ENCODE results near the gene ASAP2. TPM values are rescaled to one million over a fixed set of nuclear protein-coding genes. Genes with fewer than 3 reads are reported as not detected.

Gene ASAP2
- polyA plus RNA-seq, 3 donors, result 0.08 to 1.1 (median 0.20) TPM

DNA sequence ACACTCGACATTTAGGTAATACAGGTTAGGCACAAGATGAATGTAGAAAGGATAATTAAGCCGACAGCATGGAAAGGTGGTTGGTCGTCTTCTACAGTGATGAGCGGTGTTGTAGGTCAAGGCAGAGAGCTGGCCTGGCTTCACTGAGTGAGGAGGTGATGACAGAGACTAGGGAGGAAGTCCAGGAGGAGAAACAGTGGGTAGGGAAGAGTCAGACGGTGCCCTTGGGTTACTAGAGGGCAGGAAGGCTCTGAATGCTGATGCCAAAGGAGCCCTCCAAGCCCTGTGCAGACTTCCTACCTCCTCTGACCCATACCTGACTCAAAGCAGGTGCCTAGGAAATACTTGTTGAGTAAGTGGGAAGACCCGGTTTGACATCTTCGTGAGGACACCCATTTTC is 116.0 kb downstream of the ASAP2 start:
- H2AFZ ChIP-seq (ENCODE audit: insufficient read depth, low read depth, low read length, poor library complexity, severe bottlenecking), result no peak overlapping the region
- no peaks in the 10 kb centered on the region for H3K79me2 ChIP-seq (ENCODE audit: insufficient read depth, low read length)
- H3K9me3 ChIP-seq (replicated peaks in 1 of 2; ENCODE audit: control insufficient read depth in 1 of 2, insufficient read depth in 1 of 2, low read length in 2 of 2), result no peaks in the 10 kb centered on the region
- intact Hi-C loops (cut with micrococcal nuclease), result no loop called here
- Mint-ChIP-seq H3K36me3 (peaks cover 2 to 7% of the 10 kb centered on the region in 2 donors), H3K4me3 (no peak overlapping the region), H3K27me3 (ENCODE audit: low read depth in 3 of 3) (peaks cover 0 to 2% (median 1%) of the 10 kb centered on the region in 3 donors), H3K9me3 (no peaks in the 10 kb centered on the region), H3K27ac (no peak overlapping the region), H3K4me1 (peaks cover 10% of the 10 kb centered on the region)
- no peak for DNase-seq
- H3K36me3 ChIP-seq (replicated peaks in 1 of 2; ENCODE audit: control insufficient read depth in 1 of 2, insufficient read depth in 2 of 2, low read length in 2 of 2), result no peaks in the 10 kb centered on the region
- no peak overlapping the region for H3K27ac ChIP-seq (ENCODE audit: low read depth in 1 of 2, low read length in 2 of 2)
- no peaks in the 10 kb centered on the region for H4K20me1 ChIP-seq (ENCODE audit: insufficient read depth, low read length)
- WGBS (ENCODE audit: insufficient coverage), result 95% methylated on average over 6 of the region's 7 CpGs
- H3K9ac ChIP-seq (ENCODE audit: insufficient read depth, low read length, poor library complexity, severe bottlenecking), result no peak overlapping the region
- no peak overlapping the region for H3K4me2 ChIP-seq (replicated peaks; ENCODE audit: extremely low read depth, low read length, poor library complexity, severe bottlenecking)
- H3K27me3 ChIP-seq (ENCODE audit: control insufficient read depth in 2 of 2, insufficient read depth in 2 of 2, low read length in 2 of 2), result no peaks in the 10 kb centered on the region
- no peak overlapping the region for H3K4me3 ChIP-seq (replicated peaks in 1 of 3; ENCODE audit: low read depth in 2 of 3, low read length in 3 of 3)
- TF ChIP-seq, protein P1, sequence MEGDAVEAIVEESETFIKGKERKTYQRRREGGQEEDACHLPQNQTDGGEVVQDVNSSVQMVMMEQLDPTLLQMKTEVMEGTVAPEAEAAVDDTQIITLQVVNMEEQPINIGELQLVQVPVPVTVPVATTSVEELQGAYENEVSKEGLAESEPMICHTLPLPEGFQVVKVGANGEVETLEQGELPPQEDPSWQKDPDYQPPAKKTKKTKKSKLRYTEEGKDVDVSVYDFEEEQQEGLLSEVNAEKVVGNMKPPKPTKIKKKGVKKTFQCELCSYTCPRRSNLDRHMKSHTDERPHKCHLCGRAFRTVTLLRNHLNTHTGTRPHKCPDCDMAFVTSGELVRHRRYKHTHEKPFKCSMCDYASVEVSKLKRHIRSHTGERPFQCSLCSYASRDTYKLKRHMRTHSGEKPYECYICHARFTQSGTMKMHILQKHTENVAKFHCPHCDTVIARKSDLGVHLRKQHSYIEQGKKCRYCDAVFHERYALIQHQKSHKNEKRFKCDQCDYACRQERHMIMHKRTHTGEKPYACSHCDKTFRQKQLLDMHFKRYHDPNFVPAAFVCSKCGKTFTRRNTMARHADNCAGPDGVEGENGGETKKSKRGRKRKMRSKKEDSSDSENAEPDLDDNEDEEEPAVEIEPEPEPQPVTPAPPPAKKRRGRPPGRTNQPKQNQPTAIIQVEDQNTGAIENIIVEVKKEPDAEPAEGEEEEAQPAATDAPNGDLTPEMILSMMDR (IDR thresholded peaks at IDR 0.05), result no peak
- H3K4me1 ChIP-seq (ENCODE audit: control insufficient read depth in 1 of 2, insufficient read depth in 2 of 2, low read length in 2 of 2), result no peaks in the 10 kb centered on the region

DNA sequence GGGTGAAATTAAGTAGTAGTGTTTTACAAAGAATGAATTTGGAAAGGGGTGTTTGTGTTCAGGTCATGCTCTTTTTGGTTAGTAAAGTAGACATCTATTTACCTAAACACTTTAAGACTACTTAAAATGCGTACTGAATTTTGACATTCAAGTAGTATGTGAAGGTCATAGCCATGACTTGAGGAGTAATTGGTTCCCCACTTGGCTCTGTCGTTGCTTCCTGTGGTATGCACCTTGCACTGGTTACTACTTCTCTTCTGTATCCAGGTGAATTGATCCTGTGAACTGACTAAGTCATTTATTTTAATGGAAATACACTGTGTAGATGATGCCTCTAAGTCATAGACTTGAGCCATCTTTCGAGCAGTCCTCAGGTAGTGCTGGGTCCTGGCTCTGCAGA is 118.8 kb downstream of the ASAP2 start:
- H3K27ac ChIP-seq (ENCODE audit: low read depth in 1 of 2, low read length in 2 of 2), result no peak overlapping the region
- Mint-ChIP-seq H3K4me1 (peaks cover 20% of the 10 kb centered on the region), H3K27me3 (ENCODE audit: low read depth in 3 of 3) (peaks cover 0 to 2% (median 1%) of the 10 kb centered on the region in 3 donors), H3K27ac (no peak overlapping the region), H3K9me3 (no peaks in the 10 kb centered on the region), H3K36me3 (peaks cover 2 to 7% of the 10 kb centered on the region in 2 donors), H3K4me3 (no peak overlapping the region)
- H3K4me3 ChIP-seq (replicated peaks in 1 of 3; ENCODE audit: low read depth in 2 of 3, low read length in 3 of 3), result no peak overlapping the region
- no peak overlapping the region for H3K9ac ChIP-seq (ENCODE audit: insufficient read depth, low read length, poor library complexity, severe bottlenecking)
- no peak for DNase-seq
- WGBS (ENCODE audit: insufficient coverage), result 83% methylated on average over 1 of the region's 3 CpGs
- H3K79me2 ChIP-seq (ENCODE audit: insufficient read depth, low read length), result no peaks in the 10 kb centered on the region
- no peaks in the 10 kb centered on the region for H3K9me3 ChIP-seq (replicated peaks in 1 of 2; ENCODE audit: control insufficient read depth in 1 of 2, insufficient read depth in 1 of 2, low read length in 2 of 2)
- peaks cover 4 to 9% of the 10 kb centered on the region in 2 donors for H3K4me1 ChIP-seq (ENCODE audit: control insufficient read depth in 1 of 2, insufficient read depth in 2 of 2, low read length in 2 of 2)
- no peaks in the 10 kb centered on the region for H3K36me3 ChIP-seq (replicated peaks in 1 of 2; ENCODE audit: control insufficient read depth in 1 of 2, insufficient read depth in 2 of 2, low read length in 2 of 2)
- H2AFZ ChIP-seq (ENCODE audit: insufficient read depth, low read depth, low read length, poor library complexity, severe bottlenecking), result no peak overlapping the region
- H4K20me1 ChIP-seq (ENCODE audit: insufficient read depth, low read length), result no peaks in the 10 kb centered on the region
- TF ChIP-seq, protein P1 (IDR thresholded peaks at IDR 0.05), result no peak
- no peaks in the 10 kb centered on the region for H3K27me3 ChIP-seq (ENCODE audit: control insufficient read depth in 2 of 2, insufficient read depth in 2 of 2, low read length in 2 of 2)
- no peak overlapping the region for H3K4me2 ChIP-seq (replicated peaks; ENCODE audit: extremely low read depth, low read length, poor library complexity, severe bottlenecking)
- intact Hi-C loops (cut with micrococcal nuclease), result no loop called here

Data from CD14-positive monocyte (primary cell).